HG03565 (cell line): ENCODE data around the gene TANK.
A peak's percentile ranks its signal among the peaks of the same experiment; 100 is the strongest.
"Not testable (repeated sequence)": the region's sequence is repeated elsewhere in the genome, so short reads cannot be mapped to it uniquely, and the experiment has no call there.

Experiments
- ATAC-seq: cut with Tn5 transposase; IDR thresholded peaks from one replicate; pipeline ENCODE4 v1.9.1; 2021; ENCODE audit warnings: mild to moderate bottlenecking, moderate library complexity; ENCODE audit not compliant: unreplicated experiment

TANK gene

DNA sequence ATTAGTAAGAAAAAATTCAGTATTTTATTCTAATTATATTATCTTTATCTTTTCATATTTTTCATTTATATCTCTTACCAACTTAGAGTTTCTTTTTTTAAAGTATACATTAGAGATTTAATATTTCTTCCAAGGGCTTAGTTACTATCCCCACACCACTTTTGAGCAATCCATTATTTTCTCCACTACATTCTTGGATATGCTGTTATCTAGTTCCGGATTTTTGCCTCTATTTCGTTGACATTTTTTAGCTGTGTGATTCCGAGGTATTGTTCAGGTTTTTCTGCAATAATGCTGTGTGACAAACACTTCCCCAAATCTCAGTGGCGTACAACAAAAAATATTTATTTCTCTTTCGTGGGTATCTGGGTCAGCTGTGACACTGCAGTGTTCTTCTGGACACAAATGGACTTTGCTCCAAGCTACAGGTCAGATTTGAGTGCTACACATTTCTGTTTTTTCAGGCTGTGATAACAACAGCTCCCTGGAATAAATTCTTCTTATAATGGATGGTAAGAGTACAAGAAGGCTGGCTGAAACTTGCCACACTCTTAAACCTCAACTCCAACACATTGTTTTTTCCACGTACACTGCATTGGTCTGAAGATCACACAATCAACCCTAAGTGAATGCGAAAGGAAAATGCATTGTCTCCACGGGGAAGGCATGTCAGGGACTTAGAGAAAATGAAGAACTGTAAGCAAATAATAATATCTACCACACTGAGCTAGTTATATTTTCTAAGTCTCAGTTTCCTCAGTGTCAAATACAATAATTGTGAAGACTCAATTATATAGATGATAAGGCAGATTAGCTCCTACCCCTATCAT lies 97.1 kb downstream of the TANK start:
- ATAC-seq: no peak

DNA sequence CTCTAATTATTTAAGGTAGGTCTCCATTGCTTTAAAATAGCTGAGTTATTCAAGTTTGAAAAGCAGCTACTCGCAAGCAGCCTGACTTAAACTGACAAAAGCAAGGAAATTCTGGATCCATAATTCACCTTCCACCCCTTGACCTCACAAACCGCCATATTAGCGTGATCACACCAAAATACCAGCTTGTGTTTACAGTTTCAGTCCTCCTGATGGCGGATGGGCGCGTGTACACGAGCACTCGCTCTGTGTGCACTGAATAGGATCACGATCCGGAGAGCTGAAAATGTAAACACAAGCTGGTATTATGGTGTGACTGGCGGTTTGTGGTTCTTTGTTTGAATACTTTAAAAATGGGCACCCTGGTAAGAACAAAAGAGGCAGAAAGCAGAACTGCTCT lies 105.6 kb downstream of the TANK start:
- ATAC-seq: no peak

DNA sequence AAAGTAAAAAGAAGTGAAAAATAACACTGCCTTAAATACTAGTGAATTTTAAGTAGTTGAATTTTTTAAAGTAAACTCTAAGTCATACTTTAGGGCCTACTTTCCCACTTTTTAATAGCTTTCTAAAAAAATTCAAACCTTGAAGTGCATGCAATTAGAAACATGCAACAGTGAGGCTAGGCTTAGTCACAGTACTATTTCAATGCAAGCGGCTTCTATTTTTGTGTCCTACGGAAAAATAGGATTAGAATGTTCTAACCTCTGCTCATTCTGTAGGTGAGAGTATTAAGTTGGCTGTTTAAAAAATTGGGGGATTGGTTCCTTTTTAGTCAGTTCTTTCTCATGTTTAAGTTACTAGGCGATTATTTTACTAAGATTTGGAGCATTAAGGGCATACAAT lies 108.9 kb downstream of the TANK start:
- no peak for ATAC-seq

DNA sequence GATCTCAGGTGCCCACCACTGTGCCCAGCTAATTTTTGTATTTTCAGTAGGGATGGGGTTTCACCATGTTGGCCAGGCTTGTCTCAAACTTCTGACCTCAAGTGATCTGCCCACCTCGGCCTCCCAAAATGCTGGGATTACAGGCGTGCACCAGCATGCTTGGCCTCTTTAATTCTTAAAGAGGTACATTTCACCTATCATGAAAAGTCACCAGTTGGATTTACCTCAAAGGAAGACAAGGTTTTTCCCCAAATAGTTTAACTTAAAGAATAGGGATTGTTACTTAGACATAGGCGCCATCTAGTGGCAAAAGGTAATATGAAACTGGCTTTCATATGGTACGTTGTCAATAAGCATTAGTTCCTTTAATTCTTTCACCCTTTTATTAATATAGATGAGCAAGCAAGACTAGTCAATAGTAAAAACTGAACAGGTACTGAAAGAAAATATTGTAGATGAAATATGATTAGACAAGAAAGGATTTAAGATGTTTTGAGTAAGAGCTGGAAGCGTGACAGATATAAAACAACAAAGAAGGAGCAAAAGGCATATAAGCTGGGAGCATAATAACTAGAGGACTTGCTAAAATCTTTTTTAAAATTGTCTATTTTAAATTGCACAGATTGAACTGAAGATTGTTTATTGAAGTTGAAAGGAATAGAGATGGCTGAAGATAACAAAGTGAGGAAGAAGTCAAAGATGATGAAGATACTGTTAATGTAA lies 113.0 kb downstream of the TANK start:
- ATAC-seq: peak; percentile 79

DNA sequence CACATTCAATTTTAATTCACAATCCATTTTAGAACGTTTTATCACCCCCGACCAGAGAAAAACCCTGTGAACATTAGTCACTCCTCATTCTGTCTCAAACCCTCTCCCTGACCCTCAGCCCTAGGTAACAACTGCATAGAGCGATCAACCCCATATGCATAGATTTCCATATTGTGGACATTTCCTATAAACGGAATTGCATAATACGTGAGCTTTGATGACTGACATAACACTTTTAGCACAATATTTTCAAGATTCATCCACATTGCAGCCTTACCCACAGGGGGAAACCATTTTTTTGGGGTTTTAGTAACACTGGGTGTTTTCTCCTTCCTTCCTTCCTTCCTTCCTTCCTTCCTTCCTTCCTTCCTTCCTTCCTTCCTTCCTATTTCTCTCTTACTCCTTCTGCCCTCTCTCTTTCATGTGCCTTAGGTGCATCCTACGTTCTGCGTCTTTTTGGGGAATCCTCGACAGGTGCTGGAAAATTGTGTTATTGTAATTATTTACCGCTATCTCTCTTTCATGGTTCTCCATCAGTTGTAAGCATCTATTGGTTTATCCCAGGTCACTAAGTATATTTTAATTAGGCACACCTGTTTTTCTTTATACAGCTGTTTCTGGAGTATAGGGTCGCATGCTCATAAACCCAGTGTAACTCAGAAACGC lies 118.5 kb downstream of the TANK start:
- ATAC-seq: not testable (repeated sequence)

DNA sequence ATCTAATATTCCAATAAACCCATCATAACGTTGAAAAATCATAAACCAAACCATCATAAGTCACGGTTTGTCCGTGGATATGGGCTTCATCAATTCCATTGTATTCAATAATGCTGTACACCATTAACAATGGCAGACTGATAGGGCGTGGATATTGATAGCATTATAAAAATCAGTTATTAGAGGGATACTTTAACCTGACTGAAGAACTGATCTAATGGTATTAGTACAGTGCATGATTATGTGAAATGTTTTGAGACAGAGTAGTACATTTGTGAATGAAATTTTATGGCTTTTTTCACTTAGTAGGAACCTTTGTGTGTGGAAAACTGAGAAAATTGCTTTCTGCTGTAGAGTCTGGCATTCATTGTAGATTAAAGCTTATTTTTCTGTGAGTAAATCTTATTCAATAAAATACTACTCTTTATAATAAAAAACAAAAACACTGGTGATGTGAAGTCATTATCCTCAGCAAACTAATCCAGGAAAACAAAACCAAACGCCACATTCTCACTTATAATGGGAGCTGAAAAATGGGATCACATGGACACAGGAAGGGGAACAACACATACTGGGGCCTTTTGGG lies 119.1 kb downstream of the TANK start:
- ATAC-seq: not testable (repeated sequence)

DNA sequence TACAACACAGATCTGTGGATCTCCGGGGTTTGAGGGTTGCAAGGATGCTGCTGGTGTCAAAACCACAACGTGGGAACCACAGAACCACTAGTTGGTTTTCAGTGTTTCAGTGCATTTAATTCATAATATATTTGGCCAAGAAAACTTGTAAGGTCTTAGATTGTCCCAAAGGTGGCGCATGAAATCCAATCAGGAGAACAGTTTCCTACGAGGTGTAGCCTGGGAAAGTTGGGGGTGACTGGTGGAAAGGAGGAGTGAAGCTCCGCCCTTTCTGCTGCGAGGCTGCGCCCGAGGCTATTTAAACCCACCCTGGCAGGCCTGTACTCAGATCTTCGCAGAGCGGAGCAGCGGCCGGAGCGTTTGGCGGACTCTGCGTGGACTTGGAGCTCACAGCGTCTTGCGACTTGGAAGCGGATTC lies 120.7 kb downstream of the TANK start:
- ATAC-seq: not testable (repeated sequence)

DNA sequence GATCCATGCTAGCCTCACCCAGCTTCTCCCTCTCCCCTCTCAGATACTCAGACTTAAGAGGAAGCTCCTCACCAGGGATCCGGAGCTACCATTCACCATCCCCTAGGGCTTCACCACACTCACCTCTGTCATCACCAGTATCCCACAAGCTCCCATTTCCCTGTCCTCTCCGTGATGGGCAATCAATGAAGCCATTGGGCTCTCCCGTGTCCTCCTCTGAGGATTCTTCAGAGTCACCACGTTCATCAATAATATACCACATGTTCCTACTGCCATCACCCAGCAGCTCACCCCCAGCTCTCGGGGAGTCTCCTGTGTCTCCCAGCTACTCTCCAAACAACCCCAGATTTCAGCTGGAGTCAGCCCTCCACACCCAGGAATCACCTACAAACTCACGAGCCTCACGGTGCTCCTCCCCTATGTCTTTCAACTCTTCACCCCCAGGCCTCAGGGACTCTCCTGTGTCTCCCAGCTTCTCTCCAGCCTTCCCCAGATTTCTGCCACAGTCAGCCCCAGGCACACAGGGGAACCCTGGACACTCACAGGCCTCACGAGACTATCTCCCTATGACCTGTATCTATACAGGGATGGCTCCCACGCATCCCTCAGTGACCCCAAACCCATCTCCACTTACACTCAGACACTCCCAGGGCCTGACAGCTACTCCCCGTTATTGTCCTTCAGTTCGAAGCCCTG lies 121.5 kb downstream of the TANK start:
- not testable (repeated sequence) for ATAC-seq

DNA sequence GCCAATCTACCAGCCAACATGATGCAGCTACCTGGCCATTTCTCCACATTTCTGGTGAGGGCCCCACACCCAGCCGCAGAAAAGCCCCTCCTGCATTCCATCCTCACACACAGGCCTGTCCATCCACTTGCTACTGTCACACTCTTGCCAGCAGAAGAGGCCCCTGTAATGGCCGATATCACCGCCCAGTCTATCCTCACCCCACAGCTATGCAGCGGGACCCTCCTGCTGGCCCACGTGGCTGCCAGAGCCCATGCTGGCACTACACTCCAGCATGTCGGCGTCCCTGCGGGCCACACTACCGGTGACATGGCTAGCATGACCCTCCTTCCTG lies 122.0 kb downstream of the TANK start:
- ATAC-seq: not testable (repeated sequence)

DNA sequence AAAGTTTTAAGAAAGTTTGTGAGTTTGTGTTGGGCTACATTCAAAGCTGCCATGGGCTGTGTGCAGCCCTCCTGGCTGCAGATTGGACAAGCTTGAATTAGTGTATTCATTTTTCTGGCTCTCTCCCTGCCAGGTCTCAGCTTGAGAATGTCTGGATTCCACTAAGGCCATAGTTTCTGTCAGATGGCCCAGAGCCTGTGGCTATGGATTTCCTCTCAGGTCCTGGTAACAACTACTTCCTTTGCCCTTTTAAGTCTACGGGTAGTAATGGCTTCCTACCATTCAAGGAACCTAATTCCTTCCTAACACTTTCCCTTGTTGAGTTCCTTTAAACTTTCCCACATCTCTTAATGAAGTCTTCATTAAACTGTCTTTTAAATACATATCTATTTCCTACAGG lies 123.7 kb downstream of the TANK start:
- no peak for ATAC-seq
